Measurements from ENCODE around the gene SLC17A2.

The SLC17A2 gene

GRCh38 chr6:25882051-25882496 lies 48.4 kb downstream of the SLC17A2 start:
- peak; percentile 34 for DNase-seq

GRCh38 chr6:25880601-25881000 lies 49.9 kb downstream of the SLC17A2 start:
- DNase-seq, result no peak

DNA sequence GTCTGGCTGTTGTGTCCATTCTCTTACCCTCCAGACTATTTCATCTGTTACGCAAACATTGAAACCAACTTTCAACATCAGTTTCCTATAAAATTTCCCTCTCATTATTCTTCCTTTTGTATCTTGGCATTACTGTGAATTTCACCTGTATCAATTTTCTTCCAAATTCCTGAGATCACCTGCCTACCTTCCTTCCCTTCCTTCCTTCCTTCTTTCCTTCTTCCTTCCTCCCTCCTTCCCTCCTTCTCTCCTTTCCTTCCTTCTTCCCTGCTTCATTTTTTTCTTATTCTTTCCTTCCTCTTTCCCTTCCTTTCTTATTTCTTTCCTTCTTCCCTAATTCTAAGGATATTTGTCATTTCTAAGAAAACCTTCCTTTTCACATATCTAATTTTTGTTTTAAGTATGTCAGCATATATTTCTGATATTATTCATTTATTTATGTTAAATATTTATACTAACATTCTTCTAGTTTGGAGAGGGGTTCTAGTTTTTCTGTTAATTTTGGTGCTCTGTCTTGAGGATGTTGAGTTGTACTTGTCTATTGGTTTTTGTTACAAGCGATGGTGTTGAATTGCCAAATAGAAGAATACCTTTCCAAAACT lies 51.7 kb downstream of the SLC17A2 start:
- DNase-seq, result no peak

DNA sequence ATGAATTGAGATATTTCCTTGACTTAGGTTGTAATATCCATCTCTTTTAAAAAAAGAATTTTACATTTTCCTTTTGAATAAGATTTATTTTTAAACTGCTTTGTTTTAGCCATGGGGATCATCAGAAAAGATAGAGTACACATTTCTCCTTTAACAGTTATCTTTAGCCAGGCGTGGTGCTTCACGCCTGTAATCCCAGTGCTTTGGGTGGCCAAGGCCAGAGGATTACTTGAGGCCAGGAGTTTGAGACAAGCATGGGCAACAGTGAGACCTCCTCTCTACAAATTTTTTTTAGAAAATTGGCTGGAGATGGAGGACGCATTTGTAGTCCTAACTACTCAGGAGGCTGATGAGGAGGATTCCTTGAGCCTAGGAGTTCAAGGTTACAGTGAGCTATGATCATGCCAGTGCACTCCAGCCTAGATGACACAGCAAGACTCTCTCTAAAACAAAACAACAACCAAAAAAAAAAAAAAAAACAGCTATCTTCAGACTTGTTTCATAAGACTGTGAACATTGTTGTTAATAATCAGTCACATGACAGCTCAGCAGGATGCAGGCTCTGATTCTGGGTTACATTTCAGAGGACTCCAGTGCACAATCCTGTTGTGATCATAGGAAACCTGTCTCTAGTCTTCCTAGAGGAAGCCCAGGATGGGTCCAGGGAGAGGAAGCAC lies 54.4 kb downstream of the SLC17A2 start:
- no peak for DNase-seq

DNA sequence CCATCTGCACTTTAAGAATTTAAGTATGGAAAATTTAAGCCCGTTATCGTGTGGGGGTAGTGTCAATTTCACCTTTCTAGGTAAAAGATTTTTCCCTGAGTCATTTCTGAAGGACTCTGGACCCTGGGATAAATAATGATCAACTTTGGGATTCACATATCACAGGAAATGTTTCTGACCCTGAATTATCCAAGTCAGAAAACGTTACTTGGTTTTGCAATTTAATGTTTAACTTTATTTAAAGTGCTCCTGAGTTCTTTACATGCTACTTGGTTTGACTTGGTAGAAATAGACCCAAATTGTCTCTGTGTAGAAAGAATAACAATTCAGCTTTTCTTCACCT lies 55.0 kb downstream of the SLC17A2 start:
- DNase-seq, result no peak

GRCh38 chr6:25874822-25875562 lies 55.5 kb downstream of the SLC17A2 start:
- DNase-seq, result no peak

GRCh38 chr6:25874118-25874517 lies 56.4 kb downstream of the SLC17A2 start, which contains the start of gene SLC17A3:
TSS of gene SLC17A3 (minus strand) at chr6:25874243. CDS start at chr6:25868387, 5,856 bp downstream.
- DNase-seq, result no peak

DNA sequence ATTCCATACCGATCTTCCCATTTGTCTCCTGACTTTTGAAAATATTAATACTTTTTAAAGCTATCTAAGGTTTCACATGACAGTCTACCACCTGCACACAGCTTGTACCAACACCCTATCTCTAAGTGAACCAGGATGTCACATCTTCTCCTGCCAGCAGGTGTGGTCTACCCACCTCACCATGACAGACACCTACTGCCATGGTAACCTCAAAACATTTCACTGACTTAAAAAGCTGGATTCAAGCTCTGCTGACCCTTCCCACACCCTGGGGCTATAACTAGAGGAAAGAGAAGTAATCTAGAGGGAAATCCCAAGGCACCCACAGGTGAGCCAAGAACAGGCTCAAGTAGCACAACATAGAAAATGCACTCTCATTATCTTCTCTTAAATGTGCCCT lies 57.7 kb downstream of the SLC17A2 start:
- DNase-seq, result no peak

DNA sequence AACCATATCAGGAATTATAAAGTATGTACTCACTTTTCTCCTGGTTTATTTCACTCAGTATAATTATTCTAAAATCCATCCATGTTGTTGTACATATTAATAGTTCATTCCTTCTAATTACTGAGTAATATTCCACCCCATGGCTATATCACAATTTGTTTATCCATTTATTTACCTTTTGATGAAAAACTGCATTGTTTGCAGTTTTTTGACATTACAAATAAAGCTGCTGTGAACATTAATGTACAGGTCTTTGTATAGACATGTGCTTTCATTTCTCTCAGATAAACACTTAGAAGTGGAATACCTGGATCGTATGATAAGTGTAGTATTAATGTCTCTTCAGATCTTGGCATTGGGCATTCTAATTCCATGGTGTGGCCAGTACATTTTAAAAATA lies 60.7 kb downstream of the SLC17A2 start:
- DNase-seq, result no peak

DNA sequence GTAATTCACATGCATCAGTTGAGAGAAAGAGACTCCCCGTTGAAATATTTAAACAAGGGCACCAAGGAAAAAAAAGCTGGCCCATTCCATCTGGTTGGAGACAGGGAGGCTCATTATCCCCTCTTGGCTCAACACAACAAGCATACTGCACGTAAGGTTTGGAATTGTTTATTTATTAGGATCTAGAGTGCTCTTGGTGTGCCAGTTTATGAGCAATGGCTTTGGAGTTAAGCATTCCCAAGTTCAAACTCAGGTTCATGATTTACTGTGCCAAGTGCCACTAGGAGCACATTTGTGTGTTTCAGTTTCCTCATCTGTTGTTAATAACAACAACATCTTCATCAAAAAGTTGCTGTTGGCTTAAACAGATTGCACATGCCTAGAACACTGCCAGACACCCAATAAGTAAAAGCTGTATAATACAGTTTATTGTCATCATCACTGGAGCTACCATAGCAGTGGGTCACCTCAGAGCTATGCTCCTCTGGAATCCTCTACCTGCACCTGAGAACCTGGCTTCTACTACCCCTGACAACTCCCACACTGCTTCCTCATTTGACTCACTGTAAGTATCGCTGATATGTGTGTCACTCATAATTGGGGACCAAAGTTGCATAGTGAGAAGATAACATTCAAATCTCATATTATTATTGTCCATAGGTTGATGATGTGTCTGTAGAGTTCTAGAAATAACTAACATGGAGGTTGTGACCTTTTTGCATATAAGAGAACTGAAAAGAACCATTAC lies 61.9 kb downstream of the SLC17A2 start:
- DNase-seq, result no peak

- no peak for DNase-seq
Observed at GRCh38 chr6:25866011-25866410, 64.5 kb downstream of the SLC17A2 start.

DNA sequence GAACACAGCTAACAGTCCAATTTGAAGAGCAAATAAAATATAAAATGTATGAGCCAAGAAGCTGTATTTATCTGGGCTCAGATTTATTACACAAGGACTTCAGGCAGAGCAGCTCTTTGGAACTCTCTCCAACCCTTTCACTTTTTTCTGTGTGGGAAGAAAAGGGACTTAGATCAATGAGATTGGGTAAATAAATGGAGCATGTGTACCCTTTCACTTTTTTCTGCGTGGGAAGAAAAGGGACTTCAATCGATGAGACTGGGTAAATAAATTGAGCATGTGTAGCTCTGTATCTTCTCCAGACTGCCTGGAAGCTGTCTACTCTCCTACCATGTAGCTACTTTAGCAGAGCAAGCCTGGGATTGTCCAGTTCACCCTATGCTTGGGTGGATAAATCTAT lies 67.1 kb downstream of the SLC17A2 start:
- DNase-seq, result no peak
